ENCODE data around the gene ZFPM1. TPM values are rescaled to one million over a fixed set of nuclear protein-coding genes. Genes with fewer than 3 reads are reported as not detected.

ZFPM1 gene
- total and polyA plus RNA-seq, 7 donors, result 0.43 to 2.9 (median 2.3) TPM

DNA sequence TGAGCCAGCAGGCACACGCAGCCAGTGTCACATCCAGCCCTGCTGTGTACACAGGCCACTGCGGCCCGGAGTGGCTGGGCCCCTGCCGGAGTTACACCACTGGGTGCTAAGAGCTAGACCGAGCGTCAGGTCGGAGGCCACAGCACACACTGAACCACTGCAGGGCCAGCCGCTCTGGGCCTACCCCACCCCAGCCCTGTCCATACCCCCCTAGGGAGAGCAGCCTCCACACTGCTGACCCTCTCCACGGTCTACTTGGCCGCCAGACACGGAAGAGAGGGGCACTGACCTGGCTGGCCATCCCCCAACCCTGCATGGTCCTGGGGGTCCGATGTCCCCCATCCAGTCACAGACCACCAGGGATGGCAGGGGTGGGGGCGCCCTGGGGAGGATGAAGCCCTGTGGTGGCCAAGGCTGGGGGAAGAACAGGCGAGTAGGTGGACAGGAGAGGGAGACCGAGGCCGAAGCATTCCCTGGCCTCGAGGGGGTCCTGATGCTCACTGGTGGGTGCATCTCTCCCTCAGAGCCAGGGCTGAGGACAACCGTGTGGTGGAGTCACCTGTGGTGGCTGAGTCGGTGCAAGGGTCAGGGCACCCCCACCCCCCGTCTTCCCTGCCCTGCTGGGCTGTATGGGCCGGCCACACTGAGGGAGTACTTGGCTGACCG, 82.2 kb downstream of the ZFPM1 start:
- Histone ChIP-seq H3K9me3 (no peaks in the 10 kb centered on the region), H3K4me3 (peak overlapping the region; percentile 83), H3K4me1 (peaks cover 23% of the 10 kb centered on the region), H3K27ac (peak overlapping the region; percentile 39), H3K36me3 (ENCODE audit: insufficient read depth in 1 of 2, low read depth in 1 of 2) (no peaks in the 10 kb centered on the region), H3K27me3 (ENCODE audit: insufficient read depth in 3 of 3, low read length in 2 of 3) (peaks cover 0 to 13% (median 5%) of the 10 kb centered on the region in 3 donors)
- ATAC-seq (peak in 1 of 4 donors; percentile 10), DNase-seq (peak in 1 of 2 donors; percentile 57)
- 71 to 79% (median 77%) methylated on average over 22 of the region's 22 CpGs for WGBS, 3 donors
- intact Hi-C loops (cut with DNase I), result no loop called here
- TF ChIP-seq CTCF (IDR thresholded peaks at IDR 0.05), result no peak

DNA sequence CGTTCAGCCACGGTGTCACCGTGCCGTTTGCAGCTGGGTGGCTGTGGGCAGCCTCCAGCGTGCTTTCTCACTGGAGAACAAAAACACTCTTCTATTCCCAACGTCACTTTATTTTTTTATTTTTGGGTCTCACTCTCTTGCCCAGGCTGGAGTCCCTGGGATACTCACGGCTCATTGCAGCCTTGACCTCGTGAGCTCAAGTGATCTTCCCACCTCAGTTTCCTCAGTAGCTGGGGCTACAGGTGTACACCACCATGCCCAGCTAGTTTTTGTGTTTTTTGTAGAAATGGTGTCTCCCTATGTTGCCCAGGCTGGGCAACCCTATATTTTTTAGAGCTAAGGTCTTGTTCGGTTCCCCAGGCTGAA, 82.8 kb downstream of the ZFPM1 start:
- peaks cover 17% of the 10 kb centered on the region for H3K4me1 ChIP-seq
- no peaks in the 10 kb centered on the region for H3K9me3 ChIP-seq
- no peak for DNase-seq
- no peaks in the 10 kb centered on the region for H3K36me3 ChIP-seq (ENCODE audit: insufficient read depth in 1 of 2, low read depth in 1 of 2)
- no peak overlapping the region for H3K27ac ChIP-seq
- no peak for ATAC-seq
- TF ChIP-seq CTCF (IDR thresholded peaks at IDR 0.05), result no peak
- H3K4me3 ChIP-seq, result no peak overlapping the region
- WGBS, 3 donors, result 79 to 85% (median 80%) methylated on average over 9 of the region's 9 CpGs
- H3K27me3 ChIP-seq (ENCODE audit: insufficient read depth in 3 of 3, low read length in 2 of 3), result peaks cover 0 to 18% (median 7%) of the 10 kb centered on the region in 3 donors
- intact Hi-C loops (cut with DNase I), result no loop called here

DNA sequence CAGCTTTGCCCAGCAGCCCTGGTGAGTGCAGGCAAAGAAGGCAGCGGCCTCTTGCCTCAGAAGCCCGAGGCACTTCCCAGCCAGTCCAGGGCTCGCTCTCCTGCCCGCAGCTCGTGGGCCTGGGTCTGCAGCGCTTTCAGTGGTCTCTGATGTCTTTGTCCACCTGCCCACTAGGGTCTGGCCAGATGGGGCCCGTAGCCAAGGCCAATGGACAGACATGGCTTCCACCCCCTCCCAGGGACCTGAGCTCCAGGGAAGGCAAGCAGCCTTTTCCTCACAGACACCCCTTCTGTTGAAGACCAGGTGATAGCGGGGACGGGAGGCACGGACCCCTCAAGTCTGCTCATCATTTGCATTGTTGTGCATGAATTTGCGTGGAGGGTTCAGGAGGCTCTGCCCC, 83.4 kb downstream of the ZFPM1 start:
- intact Hi-C loops (cut with DNase I), result no loop called here
- peaks cover 11% of the 10 kb centered on the region for H3K4me1 ChIP-seq
- no peak for ATAC-seq
- no peak for TF ChIP-seq CTCF (IDR thresholded peaks at IDR 0.05)
- no peak overlapping the region for H3K27ac ChIP-seq
- DNase-seq, result peak in 1 of 2 donors; percentile 36
- H3K36me3 ChIP-seq (ENCODE audit: insufficient read depth in 1 of 2, low read depth in 1 of 2), result no peaks in the 10 kb centered on the region
- WGBS, 3 donors, result 87 to 90% (median 88%) methylated on average over 11 of the region's 11 CpGs
- H3K9me3 ChIP-seq, result no peaks in the 10 kb centered on the region
- peaks cover 0 to 23% (median 9%) of the 10 kb centered on the region in 3 donors for H3K27me3 ChIP-seq (ENCODE audit: insufficient read depth in 3 of 3, low read length in 2 of 3)
- no peak overlapping the region for H3K4me3 ChIP-seq

GRCh38 chr16:88536971-88537751, 84.1 kb downstream of the ZFPM1 start:
- peaks cover 9% of the 10 kb centered on the region for H3K4me1 ChIP-seq
- ATAC-seq (no peak), DNase-seq (peak in 1 of 2 donors; percentile 47)
- H3K36me3 ChIP-seq (ENCODE audit: insufficient read depth in 1 of 2, low read depth in 1 of 2), result no peaks in the 10 kb centered on the region
- intact Hi-C loops (cut with DNase I), result no loop called here
- WGBS, 3 donors, result 67 to 73% (median 69%) methylated on average over 28 to 31 of the region's 31 CpGs
- no peak overlapping the region for H3K4me3 ChIP-seq
- peaks cover 0 to 27% (median 9%) of the 10 kb centered on the region in 3 donors for H3K27me3 ChIP-seq (ENCODE audit: insufficient read depth in 3 of 3, low read length in 2 of 3)
- no peak overlapping the region for H3K27ac ChIP-seq
- no peaks in the 10 kb centered on the region for H3K9me3 ChIP-seq
- TF ChIP-seq CTCF (IDR thresholded peaks at IDR 0.05), result no peak
